ENCODE measurements around the gene ZNF684.

Gene ZNF684

GRCh38 chr1:40595623-40596022 lies 64.2 kb downstream of the ZNF684 start:
- H3K4me3 ChIP-seq (ENCODE audit: insufficient read depth, low read depth, low read length): no peak overlapping the region
- no peaks in the 10 kb centered on the region for H3K27me3 ChIP-seq (ENCODE audit: control insufficient read depth, insufficient read depth, low read length, poor library complexity, severe bottlenecking)
- no peak overlapping the region for H3K27ac ChIP-seq (ENCODE audit: insufficient read depth, low read depth, low read length, poor library complexity, severe bottlenecking)
- H3K9me3 ChIP-seq (ENCODE audit: control insufficient read depth, low read length): no peaks in the 10 kb centered on the region
- 93 to 96% methylated on average over 7 of the region's 7 CpGs for WGBS, 2 experiments
- H3K36me3 ChIP-seq (ENCODE audit: control insufficient read depth, insufficient read depth, low read length): no peaks in the 10 kb centered on the region
- no peaks in the 10 kb centered on the region for H3K4me1 ChIP-seq (ENCODE audit: control insufficient read depth, insufficient read depth, low read length)
